GM12878 (cell line): ENCODE data around the gene THAP3. TPM values are rescaled to one million over a fixed set of nuclear protein-coding genes. Genes with fewer than 3 reads are reported as not detected.
"Not testable (repeated sequence)": the region's sequence is repeated elsewhere in the genome, so short reads cannot be mapped to it uniquely, and the experiment has no call there.

Experiments
- ATAC-seq: fragments of 200-7000 bp; cut with Tn5 transposase; 3 replicates; pipeline ENCODE4 v1.9.1; 2020; ENCODE audit warnings: mild to moderate bottlenecking, moderate library complexity
- BruUV-seq: library from RNA; stranded (reverse); fragments of 400-500 nt; replicated peaks from 2 replicates; lab custom pipeline; 2021; lab: Mats Ljungman, UMichigan
- CTCF ChIA-PET: fragments of 300-600 bp; sonication (Branson Sonifier 250); formaldehyde crosslinking; extraction: SDS; loops from one replicate; lab custom pipeline; 2021; ENCODE audit warnings: inconsistent platforms; lab: Yijun Ruan, JAX
- POLR2A ChIA-PET: fragments of 350-600 bp; formaldehyde crosslinking; extraction: SDS; loops from one replicate; lab custom pipeline; 2021; ENCODE audit warnings: inconsistent platforms; lab: Charles Lee
- RAD21 ChIA-PET: fragments of 300-600 bp; sonication (Branson Sonifier 250); formaldehyde crosslinking; loops from one replicate; lab custom pipeline; 2023; ENCODE audit warnings: antibody characterized with exemption; ENCODE audit not compliant: unreplicated experiment; lab: Charles Lee
- SMC1A ChIA-PET: fragments of 300-600 bp; sonication (Branson Sonifier 250); formaldehyde crosslinking; loops from one replicate; lab custom pipeline; 2023; ENCODE audit not compliant: unreplicated experiment, uncharacterized antibody; lab: Charles Lee
- DNase-seq: peaks from one replicate; pipeline ENCODE4 v3.0.0-alpha.2; 2011; ENCODE audit warnings: low read depth, low spot score
- FAIRE-seq: peaks from 3 replicates; lab custom pipeline; 2011; peaks lifted over from hg19 to GRCh38; lab: Jason Lieb, UNC
- H2AFZ ChIP-seq: 2 replicates; pipeline ENCODE4 v1.6.0; 2011; ENCODE audit warnings: low read depth, low read length, control low read depth; ENCODE audit not compliant: control insufficient read depth
- H3K27ac ChIP-seq: 2 replicates; pipeline ENCODE4 v1.5.1; 2011; ENCODE audit warnings: control low read depth; ENCODE audit not compliant: control insufficient read depth, insufficient read depth
- H3K27me3 ChIP-seq, 2 experiments: replicated peaks in 1 of 2; 2 replicates each; pipeline versions ENCODE4 v1.6.0 to v1.6.1; 2011; ENCODE audit warnings: low read length in 1 of 2; ENCODE audit not compliant: control insufficient read depth in 2 of 2, insufficient read depth in 2 of 2
- H3K36me3 ChIP-seq, 2 experiments: 2 replicates each; pipeline ENCODE4 v1.5.1; 2011; ENCODE audit warnings: low read length in 1 of 2; ENCODE audit not compliant: control insufficient read depth in 2 of 2, insufficient read depth in 2 of 2
- H3K4me1 ChIP-seq: 2 replicates; pipeline ENCODE4 v1.6.1; 2011; ENCODE audit warnings: mild to moderate bottlenecking, low read length, moderate library complexity, mixed read lengths; ENCODE audit not compliant: control insufficient read depth, insufficient read depth
- H3K4me2 ChIP-seq: 2 replicates; pipeline ENCODE4 v1.6.0; 2011; ENCODE audit warnings: control low read depth; ENCODE audit not compliant: control insufficient read depth, insufficient read depth
- H3K4me3 ChIP-seq: fragments of 200-600 bp; sonication (generic); 2 replicates; pipeline ENCODE4 v1.5.1; 2016
- H3K79me2 ChIP-seq: 2 replicates; pipeline ENCODE4 v1.6.0; 2011; ENCODE audit warnings: low read length; ENCODE audit not compliant: control insufficient read depth, insufficient read depth
- H3K9ac ChIP-seq: 2 replicates; pipeline ENCODE4 v1.8.0; 2011; ENCODE audit warnings: low read length, control low read depth, mixed read lengths; ENCODE audit not compliant: control insufficient read depth, insufficient read depth
- H3K9me3 ChIP-seq: replicated peaks from 3 replicates; pipeline ENCODE4 v1.5.1; 2011; ENCODE audit warnings: mild to moderate bottlenecking, low read length; ENCODE audit not compliant: control insufficient read depth, insufficient read depth
- H4K20me1 ChIP-seq: 2 replicates; pipeline ENCODE4 v1.6.0; 2011; ENCODE audit not compliant: control insufficient read depth, insufficient read depth
- SIN3A ChIP-seq: IDR thresholded peaks from 2 replicates; pipeline ENCODE4 v1.6.1; 2012; ENCODE audit warnings: low read depth, low read length, improper control_type of control experiment
- ZBTB40 ChIP-seq: fragments of 450-650 bp; IDR thresholded peaks from 2 replicates; pipeline ENCODE4 v1.6.1; 2016; ENCODE audit warnings: mild to moderate bottlenecking, moderate library complexity, borderline replicate concordance
- ZZZ3 ChIP-seq: IDR thresholded peaks from 2 replicates; pipeline ENCODE4 v1.6.1; 2011; ENCODE audit warnings: low read depth; ENCODE audit not compliant: control insufficient read depth, insufficient read length
- WGBS: methylation state at CpG from one replicate; pipeline ENCODE4 v1.1.6; 2016; ENCODE audit warnings: low lambda C conversion rate; ENCODE audit not compliant: insufficient replicate concordance, insufficient coverage; ENCODE audit errors: missing lambda C conversion rate; 5-methylcytosine and 5-hydroxymethylcytosine counted together
- in situ Hi-C: fragments of 300-500 bp; cut with MboI; formaldehyde crosslinking; loops from 9 replicates; pipeline ENCODE4 v1.14.3; 2018; ENCODE audit warnings: mixed read lengths
- intact Hi-C: fragments of 100-400 bp; cut with micrococcal nuclease; formaldehyde crosslinking; loops from one replicate; pipeline ENCODE4 v1.14.2; 2022; ENCODE audit not compliant: unreplicated experiment
- polyA plus RNA-seq, 11 experiments: library from polyadenylated mRNA; depleted of rRNA in 4 of 11; unstranded in 6 of 11; stranded (reverse) in 5 of 11; fragments of >200 nt; fragmentation: Nextera tagmentation in 4 of 11; fragmentation: Illumina TruSeq in 1 of 11; extraction: Ambion mirVana in 4 of 11; extraction: Trizol in 1 of 11; gene quantifications; 1 replicate in 1 of 11; 2 replicates in 10 of 11; pipeline versions ENCODE4 v1.2.1 to v1.2.3, GENCODE V29; 2011 to 2016; ENCODE audit warnings: inconsistent platforms in 2 of 11, missing spikeins in 2 of 11, low read depth in 1 of 11
- total RNA-seq, 4 experiments: library from RNA; depleted of rRNA in 3 of 4; stranded (reverse); fragments of >200 nt in 3 of 4; fragmentation: Illumina TruSeq in 1 of 4; extraction: Trizol in 1 of 4; gene quantifications; 2 replicates each; pipeline versions ENCODE4 v1.2.1 to v1.2.3, GENCODE V29; 2013 to 2021

THAP3 gene
- total and polyA plus RNA-seq, 10 of the 15 experiments (the other 5 are each of a cell fraction or from before 2014, with no cell fraction given) = 1.5 to 19.5 (median 11.9) TPM

- ATAC-seq, H3K27me3 ChIP-seq, H2AFZ ChIP-seq, FAIRE-seq, H3K9me3 ChIP-seq, intact Hi-C loops, BruUV-seq, in situ Hi-C loops, DNase-seq, H4K20me1 ChIP-seq: not testable (repeated sequence)
- POLR2A ChIA-PET = interaction anchor here (1.0 to 4.0 kb wide), 4 partner anchors 12 to 46 kb away, joined by 3 to 22 read pairs (median 3); partner anchors contain the start of genes NOL9 and ZBTB48
- RAD21 ChIA-PET = interaction anchor here (0.8 to 3.9 kb wide), 4 partner anchors 19 to 45 kb away, joined by 3 to 38 read pairs (median 3); partner anchors contain the start of genes NOL9, TAS1R1 and ZBTB48
- 66% methylated on average over 8 of the region's 8 CpGs for WGBS
- Histone ChIP-seq H3K9ac (peak overlapping the region; percentile 84), H3K4me3 (peak overlapping the region; percentile 94), H3K36me3 (peaks cover 7 to 11% of the 10 kb centered on the region in 2 experiments), H3K79me2 (peaks cover 36% of the 10 kb centered on the region), H3K27ac (peak overlapping the region; percentile 73), H3K4me1 (peaks cover 13% of the 10 kb centered on the region), H3K4me2 (peak overlapping the region; percentile 100)
- CTCF ChIA-PET = interaction anchor here (0.8 to 5.4 kb wide), 5 partner anchors 12 to 109 kb away, joined by 3 to 39 read pairs (median 4); partner anchors contain the start of genes NOL9, TAS1R1 and ZBTB48
- SMC1A ChIA-PET = interaction anchor here (0.7 to 2.1 kb wide), 8 partner anchors 9 to 38 kb away, joined by 3 to 16 read pairs (median 3); partner anchors contain the start of gene ZBTB48
Observed at GRCh38 chr1:6599991-6600390, 24.7 kb upstream of the THAP3 start.

GRCh38 chr1:6600410-6601048 is 24.1 kb upstream of the THAP3 start:
- BruUV-seq = TSS peak; percentile 54
- ChIA-PET SMC1A (interaction anchor here (0.7 to 2.1 kb wide), 9 partner anchors 9 to 48 kb away, joined by 3 to 16 read pairs (median 3); partner anchors contain the start of gene ZBTB48), POLR2A (interaction anchor here (0.9 to 4.0 kb wide), 5 partner anchors 12 to 47 kb away, joined by 3 to 22 read pairs (median 3); partner anchors contain the start of genes NOL9 and ZBTB48), RAD21 (interaction anchor here (0.8 to 3.9 kb wide), 4 partner anchors 20 to 46 kb away, joined by 3 to 38 read pairs (median 3); partner anchors contain the start of genes NOL9, TAS1R1 and ZBTB48), CTCF (interaction anchor here (0.8 to 5.4 kb wide), 5 partner anchors 12 to 110 kb away, joined by 3 to 39 read pairs (median 4); partner anchors contain the start of genes NOL9, TAS1R1 and ZBTB48)
- intact Hi-C loops (no loop called here), in situ Hi-C loops (no loop called here)
- Histone ChIP-seq H4K20me1 (no peaks in the 10 kb centered on the region), H3K4me2 (peak overlapping the region; percentile 100), H3K4me1 (peaks cover 13% of the 10 kb centered on the region), H3K79me2 (peaks cover 36% of the 10 kb centered on the region), H3K9ac (peak overlapping the region; percentile 84), H2AFZ (peak overlapping the region; percentile 70), H3K9me3 (no peaks in the 10 kb centered on the region), H3K27me3 (no peaks in the 10 kb centered on the region), H3K36me3 (peaks cover 2 to 10% of the 10 kb centered on the region in 2 experiments; a peak in 3 of 4 replicates), H3K4me3 (peak overlapping the region; percentile 94), H3K27ac (peak overlapping the region; percentile 73)
- ATAC-seq = peak; percentile 10
- 0 out of 2 replicates have a peak, but pooled peaks have one; percentile 7 for TF ChIP-seq ZBTB40
- no peak for TF ChIP-seq ZZZ3
- 0 out of 2 replicates have a peak, but pooled peaks have one; percentile 4 for TF ChIP-seq SIN3A
- DNase-seq = no peak
- 20% methylated on average over 10 of the region's 10 CpGs for WGBS
- no peak for FAIRE-seq
